ENCODE measurements around the gene CARM1. TPM values are rescaled to one million over a fixed set of nuclear protein-coding genes. Genes with fewer than 3 reads are reported as not detected.
A peak's percentile ranks its signal among the peaks of the same experiment; 100 is the strongest.

The CARM1 gene
- total and polyA plus RNA-seq, 7 experiments from 2014 or later, result 0.69 to 43.1 (median 25.5) TPM

GRCh38 chr19:10888421-10888866, 17.1 kb downstream of the CARM1 start:
- Mint-ChIP-seq H3K4me1 (peaks cover 3 to 21% (median 10%) of the 10 kb centered on the region in 7 donors), H3K4me3 (no peak overlapping the region), H3K27me3 (no peaks in the 10 kb centered on the region), H3K9me3 (no peaks in the 10 kb centered on the region), H3K27ac (peak overlapping the region in 2 of 9 donors; percentile 17 to 52), H3K36me3 (no peaks in the 10 kb centered on the region)
- ATAC-seq, result no peak
- H3K36me3 ChIP-seq (ENCODE audit: control insufficient read depth in 2 of 3, insufficient read depth in 3 of 3, low read length in 3 of 3), result no peaks in the 10 kb centered on the region
- H3K9me3 ChIP-seq (ENCODE audit: control insufficient read depth in 2 of 3, low read length in 3 of 3), result no peaks in the 10 kb centered on the region
- no peaks in the 10 kb centered on the region for H3K4me1 ChIP-seq (ENCODE audit: control insufficient read depth in 2 of 2, insufficient read depth in 2 of 2, low read length in 2 of 2)
- CTCF ChIA-PET, result no interaction called here
- POLR2A ChIA-PET, result no interaction called here
- no peak for DNase-seq
- intact Hi-C loops (cut with micrococcal nuclease), result no loop called here
- no peak overlapping the region for H3K27ac ChIP-seq (ENCODE audit: low read depth, low read length)
- no peaks in the 10 kb centered on the region for H3K27me3 ChIP-seq (ENCODE audit: control insufficient read depth in 2 of 2, insufficient read depth in 2 of 2, low read length in 2 of 2)
- H3K4me3 ChIP-seq (ENCODE audit: low read length), result no peak overlapping the region

- Histone ChIP-seq H3K4me1 (ENCODE audit: control insufficient read depth in 2 of 2, insufficient read depth in 2 of 2, low read length in 2 of 2) (no peaks in the 10 kb centered on the region), H3K27ac (ENCODE audit: low read depth, low read length) (no peak overlapping the region), H3K9me3 (ENCODE audit: control insufficient read depth in 2 of 3, low read length in 3 of 3) (no peaks in the 10 kb centered on the region), H3K36me3 (ENCODE audit: control insufficient read depth in 2 of 3, insufficient read depth in 3 of 3, low read length in 3 of 3) (no peaks in the 10 kb centered on the region), H3K27me3 (ENCODE audit: control insufficient read depth in 2 of 2, insufficient read depth in 2 of 2, low read length in 2 of 2) (no peaks in the 10 kb centered on the region), H3K4me3 (ENCODE audit: low read length) (no peak overlapping the region)
- no peak overlapping the region for H3K4me3 Mint-ChIP-seq
- DNase-seq (no peak), ATAC-seq (no peak)
- H3K36me3 Mint-ChIP-seq, result peaks cover 0 to 3% (median 0%) of the 10 kb centered on the region in 5 donors
- no peaks in the 10 kb centered on the region for H3K27me3 Mint-ChIP-seq
- H3K9me3 Mint-ChIP-seq, result no peaks in the 10 kb centered on the region
- H3K4me1 Mint-ChIP-seq, result peaks cover 3 to 21% (median 10%) of the 10 kb centered on the region in 7 donors
- ChIA-PET CTCF (interaction anchor here (0.6 kb wide), 1 partner anchor 544 kb away, joined by 3 read pairs; no protein-coding TSS in a partner anchor), POLR2A (no interaction called here)
- intact Hi-C loops (cut with micrococcal nuclease), result no loop called here
- no peak overlapping the region for H3K27ac Mint-ChIP-seq
Measured at GRCh38 chr19:10889880-10890279, 18.5 kb downstream of the CARM1 start.

GRCh38 chr19:10891405-10892086, 20.2 kb downstream of the CARM1 start:
- H3K4me1 ChIP-seq (ENCODE audit: control insufficient read depth in 2 of 2, insufficient read depth in 2 of 2, low read length in 2 of 2), result no peaks in the 10 kb centered on the region
- H3K36me3 ChIP-seq (ENCODE audit: control insufficient read depth in 2 of 3, insufficient read depth in 3 of 3, low read length in 3 of 3), result no peaks in the 10 kb centered on the region
- ATAC-seq (no peak), DNase-seq (no peak)
- H3K4me3 Mint-ChIP-seq, result no peak overlapping the region
- intact Hi-C loops (cut with micrococcal nuclease), result no loop called here
- CTCF ChIA-PET, result no interaction called here
- peaks cover 0 to 3% (median 0%) of the 10 kb centered on the region in 5 donors for H3K36me3 Mint-ChIP-seq
- peaks cover 8 to 26% (median 12%) of the 10 kb centered on the region in 7 donors for H3K4me1 Mint-ChIP-seq
- H3K9me3 ChIP-seq (ENCODE audit: control insufficient read depth in 2 of 3, low read length in 3 of 3), result no peaks in the 10 kb centered on the region
- no peaks in the 10 kb centered on the region for H3K9me3 Mint-ChIP-seq
- POLR2A ChIA-PET, result no interaction called here
- no peak overlapping the region for H3K27ac ChIP-seq (ENCODE audit: low read depth, low read length)
- H3K27me3 Mint-ChIP-seq, result no peaks in the 10 kb centered on the region
- no peaks in the 10 kb centered on the region for H3K27me3 ChIP-seq (ENCODE audit: control insufficient read depth in 2 of 2, insufficient read depth in 2 of 2, low read length in 2 of 2)
- peak overlapping the region in 1 of 9 donors; percentile 21 for H3K27ac Mint-ChIP-seq
- H3K4me3 ChIP-seq (ENCODE audit: low read length), result no peak overlapping the region

GRCh38 chr19:10892256-10892655, 20.9 kb downstream of the CARM1 start:
- Mint-ChIP-seq H3K27ac (no peak overlapping the region), H3K4me3 (no peak overlapping the region), H3K36me3 (peaks cover 0 to 3% (median 0%) of the 10 kb centered on the region in 5 donors), H3K4me1 (peaks cover 12 to 28% (median 17%) of the 10 kb centered on the region in 7 donors), H3K9me3 (no peaks in the 10 kb centered on the region), H3K27me3 (no peaks in the 10 kb centered on the region)
- intact Hi-C loops (cut with micrococcal nuclease), result no loop called here
- Histone ChIP-seq H3K9me3 (ENCODE audit: control insufficient read depth in 2 of 3, low read length in 3 of 3) (no peaks in the 10 kb centered on the region), H3K27me3 (ENCODE audit: control insufficient read depth in 2 of 2, insufficient read depth in 2 of 2, low read length in 2 of 2) (no peaks in the 10 kb centered on the region), H3K4me3 (ENCODE audit: low read length) (no peak overlapping the region), H3K36me3 (ENCODE audit: control insufficient read depth in 2 of 3, insufficient read depth in 3 of 3, low read length in 3 of 3) (no peaks in the 10 kb centered on the region), H3K4me1 (ENCODE audit: control insufficient read depth in 2 of 2, insufficient read depth in 2 of 2, low read length in 2 of 2) (no peaks in the 10 kb centered on the region), H3K27ac (ENCODE audit: low read depth, low read length) (no peak overlapping the region)
- ATAC-seq, result no peak
- ChIA-PET CTCF (no interaction called here), POLR2A (no interaction called here)
- no peak for DNase-seq

- Histone ChIP-seq H3K4me3 (ENCODE audit: low read length) (no peak overlapping the region), H3K27me3 (ENCODE audit: control insufficient read depth in 2 of 2, insufficient read depth in 2 of 2, low read length in 2 of 2) (no peaks in the 10 kb centered on the region), H3K9me3 (ENCODE audit: control insufficient read depth in 2 of 3, low read length in 3 of 3) (no peaks in the 10 kb centered on the region), H3K36me3 (ENCODE audit: control insufficient read depth in 2 of 3, insufficient read depth in 3 of 3, low read length in 3 of 3) (no peaks in the 10 kb centered on the region), H3K4me1 (ENCODE audit: control insufficient read depth in 2 of 2, insufficient read depth in 2 of 2, low read length in 2 of 2) (no peaks in the 10 kb centered on the region), H3K27ac (ENCODE audit: low read depth, low read length) (no peak overlapping the region)
- intact Hi-C loops (cut with micrococcal nuclease), result no loop called here
- Mint-ChIP-seq H3K4me1 (peaks cover 6 to 21% (median 15%) of the 10 kb centered on the region in 7 donors), H3K36me3 (peaks cover 0 to 3% (median 0%) of the 10 kb centered on the region in 5 donors), H3K27me3 (no peaks in the 10 kb centered on the region), H3K4me3 (no peak overlapping the region), H3K9me3 (no peaks in the 10 kb centered on the region), H3K27ac (peak overlapping the region in 1 of 9 donors; percentile 17)
- ATAC-seq (no peak), DNase-seq (no peak)
- ChIA-PET POLR2A (no interaction called here), CTCF (interaction anchor here (0.8 kb wide), 1 partner anchor 31 kb away, joined by 3 read pairs; no protein-coding TSS in a partner anchor)
Measured at GRCh38 chr19:10894911-10895213, 23.5 kb downstream of the CARM1 start.

- Mint-ChIP-seq H3K4me3 (peak overlapping the region in 1 of 10 donors; percentile 49), H3K27ac (no peak overlapping the region), H3K27me3 (no peaks in the 10 kb centered on the region), H3K9me3 (no peaks in the 10 kb centered on the region), H3K36me3 (peaks cover 0 to 8% (median 3%) of the 10 kb centered on the region in 5 donors), H3K4me1 (peaks cover 6 to 25% (median 18%) of the 10 kb centered on the region in 7 donors)
- ChIA-PET CTCF (interaction anchor here (0.8 kb wide), 1 partner anchor 31 kb away, joined by 3 read pairs; no protein-coding TSS in a partner anchor), POLR2A (no interaction called here)
- H3K4me1 ChIP-seq (ENCODE audit: control insufficient read depth in 2 of 2, insufficient read depth in 2 of 2, low read length in 2 of 2), result no peaks in the 10 kb centered on the region
- no peaks in the 10 kb centered on the region for H3K36me3 ChIP-seq (ENCODE audit: control insufficient read depth in 2 of 3, insufficient read depth in 3 of 3, low read length in 3 of 3)
- ATAC-seq, result no peak
- intact Hi-C loops (cut with micrococcal nuclease), result no loop called here
- no peak for DNase-seq
- H3K4me3 ChIP-seq (ENCODE audit: low read length), result no peak overlapping the region
- H3K9me3 ChIP-seq (ENCODE audit: control insufficient read depth in 2 of 3, low read length in 3 of 3), result no peaks in the 10 kb centered on the region
- no peaks in the 10 kb centered on the region for H3K27me3 ChIP-seq (ENCODE audit: control insufficient read depth in 2 of 2, insufficient read depth in 2 of 2, low read length in 2 of 2)
- no peak overlapping the region for H3K27ac ChIP-seq (ENCODE audit: low read depth, low read length)
Measured at GRCh38 chr19:10895363-10895762, 24.0 kb downstream of the CARM1 start.

- Mint-ChIP-seq H3K27ac (peak overlapping the region in 1 of 9 donors; percentile 2), H3K9me3 (no peaks in the 10 kb centered on the region), H3K4me1 (peaks cover 6 to 26% (median 19%) of the 10 kb centered on the region in 7 donors), H3K27me3 (no peaks in the 10 kb centered on the region), H3K36me3 (peaks cover 0 to 9% (median 3%) of the 10 kb centered on the region in 5 donors), H3K4me3 (peak overlapping the region in 1 of 10 donors; percentile 49)
- Histone ChIP-seq H3K4me3 (ENCODE audit: low read length) (no peak overlapping the region), H3K4me1 (ENCODE audit: control insufficient read depth in 2 of 2, insufficient read depth in 2 of 2, low read length in 2 of 2) (no peaks in the 10 kb centered on the region), H3K36me3 (ENCODE audit: control insufficient read depth in 2 of 3, insufficient read depth in 3 of 3, low read length in 3 of 3) (no peaks in the 10 kb centered on the region), H3K27ac (ENCODE audit: low read depth, low read length) (no peak overlapping the region), H3K27me3 (ENCODE audit: control insufficient read depth in 2 of 2, insufficient read depth in 2 of 2, low read length in 2 of 2) (no peaks in the 10 kb centered on the region), H3K9me3 (ENCODE audit: control insufficient read depth in 2 of 3, low read length in 3 of 3) (no peaks in the 10 kb centered on the region)
- ATAC-seq (no peak), DNase-seq (no peak)
- ChIA-PET POLR2A (no interaction called here), CTCF (no interaction called here)
- intact Hi-C loops (cut with micrococcal nuclease), result no loop called here
Measured at GRCh38 chr19:10895920-10896319, 24.6 kb downstream of the CARM1 start.
